GM18520 (cell line): ENCODE data around the gene TTC21B.

Experiments
- ATAC-seq: cut with Tn5 transposase; IDR thresholded peaks from one replicate; pipeline ENCODE4 v1.9.1; 2021; ENCODE audit not compliant: unreplicated experiment

The TTC21B gene

GRCh38 chr2:165840333-165840958 lies 113.1 kb downstream of the TTC21B start:
- no peak for ATAC-seq

- no peak for ATAC-seq
These were observed 114.0 kb downstream of the TTC21B start for GRCh38 chr2:165839610-165840009.

GRCh38 chr2:165837122-165837521 lies 116.5 kb downstream of the TTC21B start:
- no peak for ATAC-seq

GRCh38 chr2:165835363-165835762 lies 118.2 kb downstream of the TTC21B start:
- ATAC-seq: no peak

- no peak for ATAC-seq
These were observed 120.4 kb downstream of the TTC21B start for GRCh38 chr2:165833156-165833555.

GRCh38 chr2:165827921-165828276 lies 125.7 kb downstream of the TTC21B start:
- no peak for ATAC-seq

- no peak for ATAC-seq
These were observed 126.3 kb downstream of the TTC21B start for GRCh38 chr2:165827016-165827920.

- ATAC-seq: no peak
These were observed 128.5 kb downstream of the TTC21B start for GRCh38 chr2:165825041-165825440.
